Placental pericyte (primary cell): ENCODE data around the gene LRRC73. TPM values are rescaled to one million over a fixed set of nuclear protein-coding genes. Genes with fewer than 3 reads are reported as not detected.

ENCODE experiments used
- small RNA-seq: library from RNA; depleted of rRNA; stranded (forward); fragments of <200 nt; gene quantifications from one replicate; pipeline ENCODE3, GENCODE V24; 2012; ENCODE audit warnings: low replicate concordance
- total RNA-seq: library from RNA; depleted of rRNA; stranded (reverse); fragments of >200 nt; gene quantifications from 2 replicates; pipeline ENCODE4 v1.2.3, GENCODE V29; 2012

LRRC73 gene, protein sequence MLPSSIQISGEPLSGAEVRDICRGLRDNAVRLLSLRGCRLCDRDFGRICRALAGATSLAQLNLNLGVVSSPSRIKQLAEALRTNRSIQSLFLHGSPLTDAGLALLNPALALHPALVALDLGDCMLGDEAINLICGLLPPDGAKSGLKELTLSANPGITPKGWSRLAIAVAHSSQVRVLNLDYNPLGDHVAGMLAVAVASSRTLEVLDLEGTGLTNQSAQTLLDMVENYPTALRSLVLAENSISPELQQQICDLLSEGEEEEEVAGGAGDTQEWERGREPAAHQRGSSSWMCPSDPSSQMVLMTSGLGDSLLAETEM
- total RNA-seq = 0.57 and 0.66 TPM in 2 replicates

DNA sequence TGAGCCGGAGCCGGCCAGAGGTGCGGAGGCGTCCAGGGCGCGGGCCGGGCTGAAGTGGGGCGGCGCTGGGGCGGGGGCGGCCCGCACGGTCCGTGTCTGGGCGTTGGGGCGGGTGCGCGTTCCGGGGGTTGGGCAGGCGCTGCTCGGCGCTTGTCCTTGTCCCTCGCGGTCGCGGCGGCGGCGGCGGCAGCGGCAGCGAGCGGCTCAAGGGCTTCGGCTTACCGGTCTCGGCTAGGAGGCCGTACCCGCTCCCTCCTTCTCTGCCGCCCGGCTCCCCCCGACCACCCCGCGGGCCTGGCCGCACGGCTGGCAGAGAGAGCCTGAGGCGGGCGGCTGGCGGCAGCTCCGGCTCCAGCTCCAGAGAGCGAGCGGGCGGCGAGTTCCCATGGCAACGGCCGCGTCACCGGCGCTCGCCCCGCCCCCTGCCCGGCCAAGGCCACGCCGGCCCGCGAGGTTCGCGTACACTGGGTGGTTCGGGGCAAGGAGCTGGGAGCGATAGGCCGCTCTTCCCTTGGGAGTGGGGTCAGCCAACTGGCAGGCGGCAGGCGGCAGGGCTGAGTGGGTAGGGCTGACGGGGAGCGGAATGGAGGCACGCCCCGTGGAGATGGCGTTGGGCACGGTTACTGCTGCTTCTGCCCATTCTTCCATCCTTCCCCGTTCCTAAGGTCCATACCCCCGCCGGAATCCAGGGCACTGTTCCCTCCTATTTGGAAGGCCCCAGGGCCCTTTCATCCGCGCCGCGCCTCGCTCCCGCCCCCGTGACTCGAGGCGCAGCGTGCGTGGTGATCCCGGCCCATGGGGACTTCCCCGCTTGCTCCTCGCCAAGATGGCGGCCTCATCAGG is at the start of gene LRRC73:
LRRC73 (minus strand) TSS at position 363 of the 843 bp plus-strand sequence. CDS start 561 bp downstream, outside the sequence.

GRCh38 chr6:43516697-43517504 is 6.8 kb upstream of the LRRC73 start, which contains the start of the genes POLR1C and YIPF3:
TSS of gene POLR1C (plus strand) at chr6:43517089. CDS start at chr6:43517110, 21 bp downstream.
TSS of gene YIPF3 (minus strand) at chr6:43516926. CDS start at chr6:43516807, 119 bp downstream.

GRCh38 chr6:43477235-43478007 is 32.7 kb downstream of the LRRC73 start, which contains the start of gene TJAP1:
TSS of gene TJAP1 (plus strand) at chr6:43477570. CDS start at chr6:43499002, 21,432 bp downstream.

Small RNA genes within 50 kb of the gene (small RNA-seq; reads per million reads assigned to genes)
- not detected for gene RF00426
- not detected for gene RNU6-1113P

Other genes with a start within 250 kb of the LRRC73 start
- not detected in 2 replicates for gene SLC22A7, start 212.1 kb downstream of the LRRC73 start, total RNA-seq
- gene CRIP3, start 201.5 kb downstream of the LRRC73 start, total RNA-seq = not detected in 2 replicates
- gene ZNF318, start 140.7 kb downstream of the LRRC73 start, total RNA-seq = 9.2 and 15.3 TPM in 2 replicates
- 34.5 and 43.3 TPM in 2 replicates for gene ABCC10, start 82.8 kb downstream of the LRRC73 start, total RNA-seq
- 0.44 and 0.57 TPM in 2 replicates for gene DLK2, start 54.8 kb downstream of the LRRC73 start, total RNA-seq
- gene TJAP1, start 32.8 kb downstream of the LRRC73 start, total RNA-seq = 19.2 and 19.3 TPM in 2 replicates
- 110 and 115 TPM in 2 replicates for gene YIPF3, start 6.6 kb upstream of the LRRC73 start, total RNA-seq
- gene POLR1C, start 6.7 kb upstream of the LRRC73 start, total RNA-seq = 30.9 and 36.4 TPM in 2 replicates
- gene XPO5, start 65.7 kb upstream of the LRRC73 start, total RNA-seq = 46.8 and 55.6 TPM in 2 replicates
- 10.7 and 27.8 TPM in 2 replicates for gene POLH, start 65.8 kb upstream of the LRRC73 start, total RNA-seq
- gene GTPBP2, start 118.9 kb upstream of the LRRC73 start, total RNA-seq = 70.0 and 173 TPM in 2 replicates
- gene MAD2L1BP, start 125.5 kb upstream of the LRRC73 start, total RNA-seq = 24.3 and 32.4 TPM in 2 replicates
- 0.43 and 0.66 TPM in 2 replicates for gene RSPH9, start 134.7 kb upstream of the LRRC73 start, total RNA-seq
- gene MRPS18A, start 177.4 kb upstream of the LRRC73 start, total RNA-seq = 44.2 and 54.3 TPM in 2 replicates